Parathyroid adenoma (tissue), 2 donors: Measurements from ENCODE around the gene IQCF5.
"Not testable (repeated sequence)": the region's sequence is repeated elsewhere in the genome, so short reads cannot be mapped to it uniquely, and the experiment has no call there.

Experiments
- H2AFZ ChIP-seq: fragments of 300-600 bp; sonication (generic); one replicate; pipeline ENCODE4 v1.7.0; 2017; ENCODE audit warnings: antibody characterized with exemption, mild to moderate bottlenecking
- H3K27ac ChIP-seq: fragments of 300-600 bp; sonication (generic); one replicate; pipeline ENCODE4 v1.7.0; 2017
- H3K27me3 ChIP-seq: fragments of 300-600 bp; sonication (generic); one replicate; pipeline ENCODE4 v1.7.0; 2017; ENCODE audit warnings: low read length; ENCODE audit not compliant: control insufficient read depth, insufficient read depth
- H3K36me3 ChIP-seq: fragments of 300-600 bp; sonication (generic); one replicate; pipeline ENCODE4 v1.7.0; 2017; ENCODE audit warnings: low read length; ENCODE audit not compliant: control insufficient read depth, insufficient read depth
- H3K4me1 ChIP-seq: fragments of 300-600 bp; sonication (generic); one replicate; pipeline ENCODE4 v1.7.0; 2017; ENCODE audit warnings: control low read depth
- H3K4me2 ChIP-seq: fragments of 300-600 bp; sonication (generic); one replicate; pipeline ENCODE4 v1.7.0; 2017; ENCODE audit warnings: low read length
- H3K4me3 ChIP-seq: fragments of 300-600 bp; sonication (generic); one replicate; pipeline ENCODE4 v1.7.0; 2017; ENCODE audit warnings: low read depth, low read length
- H3K79me2 ChIP-seq: fragments of 300-600 bp; sonication (generic); one replicate; pipeline ENCODE4 v1.7.0; 2017; ENCODE audit warnings: control low read depth
- H3K9ac ChIP-seq: fragments of 300-600 bp; sonication (generic); one replicate; pipeline ENCODE4 v1.7.0; 2017; ENCODE audit warnings: mild to moderate bottlenecking
- H3K9me3 ChIP-seq: fragments of 300-600 bp; sonication (generic); one replicate; pipeline ENCODE4 v1.7.0; 2017; ENCODE audit warnings: low read length; ENCODE audit not compliant: control insufficient read depth
- TF ChIP-seq, protein P1 (sequence below): fragments of 300-600 bp; sonication (generic); IDR thresholded peaks from one replicate; pipeline ENCODE4 v1.7.0; 2017; ENCODE audit warnings: antibody characterized with exemption, mild to moderate bottlenecking
- donor health status: primary hyperparathyroidism.

The IQCF5 gene

DNA sequence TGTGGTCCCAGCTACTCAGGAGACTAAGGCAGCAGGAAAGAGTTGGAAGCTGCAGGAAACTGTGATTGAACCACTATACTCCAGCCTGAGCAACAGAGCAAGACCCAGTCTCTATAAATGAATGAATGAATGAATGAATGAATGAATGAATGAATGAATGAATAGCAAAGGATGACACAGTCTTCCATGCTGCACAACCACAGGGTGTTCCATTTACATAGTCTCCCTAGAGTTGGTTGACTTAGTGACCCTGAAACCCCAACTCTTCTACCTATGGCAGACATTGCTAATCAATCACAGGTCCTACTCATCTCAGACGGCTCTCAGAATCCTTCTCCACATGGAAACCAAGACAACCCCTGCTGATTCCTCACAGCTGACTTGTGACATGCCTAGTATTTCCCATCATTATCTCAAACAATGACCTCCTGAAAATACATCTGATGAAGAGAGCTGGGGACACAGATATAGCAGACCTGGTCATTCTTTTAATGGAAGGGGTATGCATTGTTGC is 2.1 kb downstream of the IQCF5 start:
- H3K9ac ChIP-seq = no peak overlapping the region
- no peaks in the 10 kb centered on the region for H3K27me3 ChIP-seq
- no peak overlapping the region for H2AFZ ChIP-seq
- no peaks in the 10 kb centered on the region for H3K9me3 ChIP-seq
- H3K4me2 ChIP-seq = no peak overlapping the region
- no peak overlapping the region for H3K4me3 ChIP-seq
- no peaks in the 10 kb centered on the region for H3K36me3 ChIP-seq
- H3K4me1 ChIP-seq = no peaks in the 10 kb centered on the region
- TF ChIP-seq, protein P1, sequence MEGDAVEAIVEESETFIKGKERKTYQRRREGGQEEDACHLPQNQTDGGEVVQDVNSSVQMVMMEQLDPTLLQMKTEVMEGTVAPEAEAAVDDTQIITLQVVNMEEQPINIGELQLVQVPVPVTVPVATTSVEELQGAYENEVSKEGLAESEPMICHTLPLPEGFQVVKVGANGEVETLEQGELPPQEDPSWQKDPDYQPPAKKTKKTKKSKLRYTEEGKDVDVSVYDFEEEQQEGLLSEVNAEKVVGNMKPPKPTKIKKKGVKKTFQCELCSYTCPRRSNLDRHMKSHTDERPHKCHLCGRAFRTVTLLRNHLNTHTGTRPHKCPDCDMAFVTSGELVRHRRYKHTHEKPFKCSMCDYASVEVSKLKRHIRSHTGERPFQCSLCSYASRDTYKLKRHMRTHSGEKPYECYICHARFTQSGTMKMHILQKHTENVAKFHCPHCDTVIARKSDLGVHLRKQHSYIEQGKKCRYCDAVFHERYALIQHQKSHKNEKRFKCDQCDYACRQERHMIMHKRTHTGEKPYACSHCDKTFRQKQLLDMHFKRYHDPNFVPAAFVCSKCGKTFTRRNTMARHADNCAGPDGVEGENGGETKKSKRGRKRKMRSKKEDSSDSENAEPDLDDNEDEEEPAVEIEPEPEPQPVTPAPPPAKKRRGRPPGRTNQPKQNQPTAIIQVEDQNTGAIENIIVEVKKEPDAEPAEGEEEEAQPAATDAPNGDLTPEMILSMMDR = no peak
- H3K27ac ChIP-seq = no peak overlapping the region
- H3K79me2 ChIP-seq = no peaks in the 10 kb centered on the region

DNA sequence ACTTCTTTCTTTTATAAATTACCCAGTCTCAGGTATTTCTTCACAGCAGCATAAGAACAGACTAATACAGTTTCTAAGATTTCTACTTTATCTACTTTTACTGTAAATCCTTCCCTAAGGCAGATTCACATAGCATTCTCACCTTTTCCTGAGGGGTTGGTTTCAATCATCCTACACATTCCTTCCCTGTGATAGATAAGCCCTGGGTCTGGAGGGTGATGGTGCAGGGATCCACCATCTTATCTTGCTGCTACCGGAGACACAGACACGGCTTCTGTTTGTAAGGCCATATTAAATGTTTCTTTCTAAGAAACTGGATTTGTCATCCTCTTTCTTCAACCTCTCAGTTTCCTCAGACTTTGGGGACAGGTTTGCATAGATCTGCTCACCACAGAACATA is 6.1 kb downstream of the IQCF5 start:
- H3K4me3 ChIP-seq = no peak overlapping the region
- no peaks in the 10 kb centered on the region for H3K79me2 ChIP-seq
- no peaks in the 10 kb centered on the region for H3K9me3 ChIP-seq
- H3K4me1 ChIP-seq = no peaks in the 10 kb centered on the region
- no peak overlapping the region for H3K4me2 ChIP-seq
- TF ChIP-seq, protein P1 = no peak
- no peaks in the 10 kb centered on the region for H3K36me3 ChIP-seq
- H3K27me3 ChIP-seq = no peaks in the 10 kb centered on the region
- H3K27ac ChIP-seq = no peak overlapping the region
- no peak overlapping the region for H3K9ac ChIP-seq
- H2AFZ ChIP-seq = peak overlapping the region; percentile 34

DNA sequence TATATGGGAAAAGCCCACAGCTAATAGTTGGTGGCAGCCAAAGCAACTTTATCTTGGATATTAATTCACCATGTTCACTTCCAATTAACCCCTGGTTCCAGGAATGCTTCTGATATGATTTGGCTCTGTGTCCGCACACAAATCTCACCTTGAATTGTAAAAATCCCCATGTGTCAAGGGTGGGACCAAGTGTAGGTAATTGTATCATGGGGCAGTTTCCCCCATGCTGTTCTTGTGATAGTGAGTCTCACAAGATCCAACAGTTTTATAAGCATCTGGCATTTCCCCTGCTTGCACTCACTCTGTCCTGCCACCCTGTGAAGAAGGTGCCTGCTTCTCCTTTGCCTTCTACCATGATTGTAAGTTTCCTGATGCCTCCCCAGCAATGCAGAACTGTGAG is 6.5 kb downstream of the IQCF5 start:
- not testable (repeated sequence) for H3K4me2 ChIP-seq, H3K27ac ChIP-seq, H3K27me3 ChIP-seq, H3K4me1 ChIP-seq, H3K9me3 ChIP-seq, H3K9ac ChIP-seq, H3K79me2 ChIP-seq, H3K36me3 ChIP-seq, H3K4me3 ChIP-seq, H2AFZ ChIP-seq

DNA sequence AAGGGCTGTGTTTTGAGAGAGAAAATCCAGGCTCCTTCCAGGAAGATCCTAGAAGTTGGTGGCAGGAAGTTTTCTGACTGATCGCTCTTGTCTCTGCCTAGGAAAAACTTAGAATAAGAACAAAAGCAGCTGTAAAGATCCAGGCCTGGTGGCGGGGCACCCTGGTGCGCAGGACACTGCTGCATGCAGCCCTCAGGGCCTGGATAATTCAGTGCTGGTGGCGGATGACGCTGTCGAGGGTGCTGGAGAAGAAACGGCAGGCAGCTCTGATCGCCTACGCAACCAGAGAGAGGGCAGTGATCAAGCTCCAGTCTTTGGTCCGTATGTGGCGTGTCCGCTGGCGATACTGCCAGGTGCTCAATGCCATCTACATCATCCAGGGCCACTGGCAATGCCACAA is 12.5 kb downstream of the IQCF5 start:
- H3K4me2 ChIP-seq = no peak overlapping the region
- H3K27ac ChIP-seq = no peak overlapping the region
- no peak overlapping the region for H2AFZ ChIP-seq
- no peaks in the 10 kb centered on the region for H3K9me3 ChIP-seq
- no peaks in the 10 kb centered on the region for H3K4me1 ChIP-seq
- no peaks in the 10 kb centered on the region for H3K27me3 ChIP-seq
- no peak overlapping the region for H3K9ac ChIP-seq
- no peak overlapping the region for H3K4me3 ChIP-seq
- no peaks in the 10 kb centered on the region for H3K79me2 ChIP-seq
- TF ChIP-seq, protein P1 = no peak
- no peaks in the 10 kb centered on the region for H3K36me3 ChIP-seq

DNA sequence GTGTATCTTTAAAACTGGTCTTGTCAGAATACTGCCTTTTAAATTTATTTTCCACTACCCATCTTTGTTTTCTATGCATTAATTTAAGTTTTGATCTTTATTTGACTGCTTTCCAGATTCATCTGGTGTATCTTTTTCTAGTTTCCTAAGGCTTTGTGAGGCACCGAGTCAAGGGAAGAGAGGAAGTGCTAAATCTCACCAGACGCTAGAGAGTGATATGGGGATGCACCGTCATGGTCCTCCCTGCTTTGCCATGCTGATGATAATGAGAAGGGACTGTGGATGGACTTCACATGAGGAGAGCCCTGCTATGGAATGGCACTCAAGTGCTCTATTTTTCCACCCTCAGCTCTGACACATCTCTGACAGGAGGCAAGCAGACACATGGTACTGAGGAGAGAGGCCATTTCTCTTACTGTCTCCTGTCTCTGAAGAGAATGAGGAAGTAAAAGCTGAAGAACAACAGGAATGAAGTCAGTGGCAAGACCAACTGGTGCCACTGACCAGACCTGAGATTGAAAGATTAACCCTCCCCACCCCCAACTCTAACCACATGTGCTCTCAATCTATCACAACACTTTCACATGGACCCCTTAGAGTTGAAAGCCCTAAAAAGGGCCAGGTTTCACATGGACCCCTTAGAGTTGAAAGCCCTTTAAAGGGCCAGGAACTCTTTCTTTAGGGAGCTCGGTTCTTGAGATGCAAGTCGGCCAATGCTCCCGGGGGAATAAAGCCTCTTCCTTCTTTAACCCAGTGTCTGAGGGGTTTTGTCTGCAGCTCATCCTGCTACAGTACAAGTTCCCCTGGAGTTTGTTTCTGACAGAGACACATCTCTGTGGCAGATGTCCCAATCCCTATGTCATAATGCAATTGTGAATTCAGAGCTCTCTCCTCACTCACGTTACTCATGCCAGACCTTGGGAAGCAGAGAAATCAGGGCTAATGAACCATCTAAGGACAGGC is 14.4 kb downstream of the IQCF5 start, which contains the start of gene IQCF2:
Gene IQCF2, plus strand, starts transcription at position 913 of the 963 bp plus-strand sequence. CDS start 52 bp downstream, outside the sequence.
- Histone ChIP-seq H3K9ac (no peak within 1 kb of the TSS), H3K27ac (no peak within 1 kb of the TSS), H3K36me3 (no peaks in the 10 kb centered on the region), H3K9me3 (no peaks in the 10 kb centered on the region), H3K4me2 (no peak within 1 kb of the TSS), H3K4me3 (no peak within 1 kb of the TSS), H2AFZ (no peak within 1 kb of the TSS), H3K79me2 (no peaks in the 10 kb centered on the region), H3K4me1 (no peaks in the 10 kb centered on the region), H3K27me3 (no peaks in the 10 kb centered on the region)
- TF ChIP-seq, protein P1 = no peak

DNA sequence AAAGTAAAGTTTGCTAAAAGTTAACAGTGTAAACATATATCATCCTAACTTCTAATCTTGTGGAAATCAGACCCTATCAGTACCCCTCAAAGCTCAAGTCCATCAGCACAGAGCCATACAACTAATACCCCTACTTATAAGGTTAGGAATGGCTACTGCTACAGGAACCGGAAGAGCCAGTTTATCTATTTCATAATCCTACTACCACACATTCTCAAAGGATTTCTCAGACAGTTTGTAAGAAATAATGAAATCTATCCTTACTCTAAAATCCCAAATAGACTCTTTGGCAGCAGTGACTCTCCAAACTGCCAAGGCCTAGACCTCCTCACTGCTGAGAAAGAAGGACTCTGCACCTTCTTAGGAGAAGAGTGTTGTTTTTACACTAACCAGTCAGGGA is 20.0 kb downstream of the IQCF5 start:
- not testable (repeated sequence) for H2AFZ ChIP-seq, H3K4me3 ChIP-seq, H3K79me2 ChIP-seq, H3K4me1 ChIP-seq, H3K9ac ChIP-seq, H3K27ac ChIP-seq, H3K9me3 ChIP-seq, H3K27me3 ChIP-seq, H3K4me2 ChIP-seq, H3K36me3 ChIP-seq
